IMR-90 (cell line): ENCODE data around the gene LY6G5C. TPM values are rescaled to one million over a fixed set of nuclear protein-coding genes. Genes with fewer than 3 reads are reported as not detected.

ENCODE experiments used
- ATAC-seq: fragments of 200-7000 bp; cut with Tn5 transposase; 2 replicates; pipeline ENCODE4 v1.9.1; 2020; ENCODE audit warnings: low read depth, mild to moderate bottlenecking, moderate library complexity
- BruUV-seq: library from RNA; stranded (reverse); fragments of 400-500 nt; replicated peaks from 2 replicates; lab custom pipeline; 2021; lab: Mats Ljungman, UMichigan
- CTCF ChIA-PET: fragments of 300-600 bp; formaldehyde crosslinking; extraction: SDS; loops from one replicate; lab custom pipeline; 2021; ENCODE audit warnings: antibody characterized with exemption; lab: Yijun Ruan, JAX
- POLR2A ChIA-PET: fragments of 300-600 bp; sonication (Branson Sonifier 250); formaldehyde crosslinking; loops from one replicate; lab custom pipeline; 2022; ENCODE audit warnings: antibody characterized with exemption; ENCODE audit not compliant: unreplicated experiment; lab: Charles Lee
- DNase-seq: peaks from one replicate; pipeline ENCODE4 v3.0.0; 2013
- H2AFZ ChIP-seq: replicated peaks from 2 replicates; pipeline ENCODE3; 2013; ENCODE audit warnings: low read length, mild to moderate bottlenecking; ENCODE audit not compliant: poor library complexity
- H2AK5ac ChIP-seq: 2 replicates; pipeline ENCODE4 v1.6.1; 2013; ENCODE audit warnings: low read depth, low read length, inconsistent platforms
- H2AK9ac ChIP-seq: replicated peaks from 2 replicates; pipeline ENCODE3; 2013; ENCODE audit warnings: mild to moderate bottlenecking, low read depth, low read length, moderate library complexity; ENCODE audit not compliant: poor library complexity
- H2BK120ac ChIP-seq: 2 replicates; pipeline ENCODE4 v1.6.1; 2013; ENCODE audit warnings: low read depth, low read length, inconsistent platforms
- H2BK15ac ChIP-seq: 3 replicates; pipeline ENCODE4 v1.6.1; 2013; ENCODE audit warnings: low read depth, low read length, inconsistent platforms
- H2BK20ac ChIP-seq: 2 replicates; pipeline ENCODE4 v1.6.1; 2013; ENCODE audit warnings: low read depth, mild to moderate bottlenecking, inconsistent platforms, low read length, moderate library complexity
- H2BK5ac ChIP-seq: 2 replicates; pipeline ENCODE4 v1.6.1; 2013; ENCODE audit warnings: mild to moderate bottlenecking, low read depth, low read length, inconsistent platforms; ENCODE audit not compliant: poor library complexity, severe bottlenecking
- H3K14ac ChIP-seq: replicated peaks from 2 replicates; pipeline ENCODE4 v1.6.1; 2013; ENCODE audit warnings: low read depth, low read length, inconsistent platforms
- H3K18ac ChIP-seq: 2 replicates; pipeline ENCODE4 v1.6.1; 2013; ENCODE audit warnings: low read depth, low read length, control low read depth
- H3K23ac ChIP-seq: 2 replicates; pipeline ENCODE4 v1.6.1; 2013; ENCODE audit warnings: low read depth, low read length, inconsistent platforms
- H3K27ac ChIP-seq: 2 replicates; pipeline ENCODE4 v1.5.1; 2013; ENCODE audit warnings: mild to moderate bottlenecking, control low read depth, low read length; ENCODE audit not compliant: insufficient read depth
- H3K27me3 ChIP-seq: 2 replicates; pipeline ENCODE4 v1.6.1; 2013; ENCODE audit warnings: low read length; ENCODE audit not compliant: control insufficient read depth, insufficient read depth
- H3K36me3 ChIP-seq: 2 replicates; pipeline ENCODE4 v1.6.1; 2013; ENCODE audit warnings: low read length, mixed read lengths; ENCODE audit not compliant: control insufficient read depth, insufficient read depth
- H3K4ac ChIP-seq: 2 replicates; pipeline ENCODE4 v1.6.1; 2013; ENCODE audit warnings: low read depth, low read length, inconsistent platforms
- H3K4me1 ChIP-seq: 2 replicates; pipeline ENCODE4 v1.6.1; 2013; ENCODE audit warnings: low read length, mixed read lengths; ENCODE audit not compliant: control insufficient read depth, insufficient read depth
- H3K4me2 ChIP-seq: 2 replicates; pipeline ENCODE4 v1.6.1; 2013; ENCODE audit warnings: low read depth, mild to moderate bottlenecking, control low read depth, low read length, moderate library complexity
- H3K4me3 ChIP-seq: 2 replicates; pipeline ENCODE4 v1.5.1; 2013; ENCODE audit warnings: low read depth, mild to moderate bottlenecking, control low read depth, low read length, moderate library complexity; ENCODE audit not compliant: insufficient read depth
- H3K56ac ChIP-seq: 2 replicates; pipeline ENCODE4 v1.6.1; 2013; ENCODE audit warnings: low read length, inconsistent platforms; ENCODE audit not compliant: insufficient read depth; ENCODE audit errors: extremely low read depth
- H3K79me1 ChIP-seq, 2 experiments: 2 replicates each; pipeline ENCODE4 v1.6.1; 2013; ENCODE audit warnings: low read length in 2 of 2, inconsistent platforms in 1 of 2, low read depth in 1 of 2
- H3K9ac ChIP-seq: 2 replicates; pipeline ENCODE4 v1.6.1; 2013; ENCODE audit warnings: low read depth, low read length, control low read depth
- H3K9me1 ChIP-seq: 2 replicates; pipeline ENCODE4 v1.6.1; 2013; ENCODE audit warnings: low read length, inconsistent platforms; ENCODE audit not compliant: insufficient read depth
- H3K9me3 ChIP-seq: 2 replicates; pipeline ENCODE4 v1.6.1; 2013; ENCODE audit warnings: low read length; ENCODE audit not compliant: control insufficient read depth, insufficient read depth
- H4K20me1 ChIP-seq: 2 replicates; pipeline ENCODE4 v1.6.1; 2013; ENCODE audit warnings: low read length, inconsistent platforms; ENCODE audit not compliant: insufficient read depth
- H4K5ac ChIP-seq: 2 replicates; pipeline ENCODE4 v1.6.1; 2013; ENCODE audit warnings: mild to moderate bottlenecking, low read depth, low read length, control low read depth
- H4K8ac ChIP-seq, 2 experiments: 2 replicates each; pipeline ENCODE4 v1.6.1; 2013; ENCODE audit warnings: low read depth in 2 of 2, low read length in 2 of 2, control low read depth in 1 of 2, inconsistent platforms in 1 of 2
- H4K91ac ChIP-seq: 2 replicates; pipeline ENCODE4 v1.6.1; 2013; ENCODE audit warnings: low read depth, low read length, inconsistent platforms; ENCODE audit not compliant: insufficient read depth
- BHLHE40 ChIP-seq: fragments of 150-350 bp; IDR thresholded peaks from 2 replicates; pipeline ENCODE4 v1.6.1; 2016; ENCODE audit warnings: mild to moderate bottlenecking, low read depth, low read length
- CEBPB ChIP-seq: IDR thresholded peaks from 2 replicates; pipeline ENCODE4 v1.6.1; 2012; ENCODE audit warnings: low read depth, low read length, improper control_type of control experiment
- CHD1 ChIP-seq: IDR thresholded peaks from 2 replicates; pipeline ENCODE4 v1.6.1; 2012; ENCODE audit warnings: low read depth, low read length, improper control_type of control experiment
- MAZ ChIP-seq: IDR thresholded peaks from 2 replicates; pipeline ENCODE4 v1.6.1; 2012; ENCODE audit warnings: low read depth, mild to moderate bottlenecking, low read length, improper control_type of control experiment, moderate library complexity, borderline replicate concordance
- RCOR1 ChIP-seq: IDR thresholded peaks from 2 replicates; pipeline ENCODE4 v1.6.1; 2012; ENCODE audit warnings: mild to moderate bottlenecking, low read length, improper control_type of control experiment; ENCODE audit not compliant: insufficient replicate concordance
- RFX5 ChIP-seq: IDR thresholded peaks from 2 replicates; pipeline ENCODE4 v1.8.0; 2012; ENCODE audit warnings: low read depth, mild to moderate bottlenecking, low read length, moderate library complexity
- SMC3 ChIP-seq: fragments of 150-350 bp; IDR thresholded peaks from 2 replicates; pipeline ENCODE4 v1.6.1; 2016; ENCODE audit warnings: low read depth, mild to moderate bottlenecking, antibody characterized with exemption, low read length, moderate library complexity
- WGBS, 2 experiments: methylation state at CpG; one replicate each; pipeline versions ENCODE4 v1.1.5 to v1.1.7; 2013; ENCODE audit warnings: missing lambda C conversion rate in 2 of 2; ENCODE audit not compliant: insufficient read length in 1 of 2; ENCODE audit errors: extremely low coverage in 2 of 2; 5-methylcytosine and 5-hydroxymethylcytosine counted together
- dilution Hi-C: fragments of 300-500 bp; cut with HindIII; formaldehyde crosslinking; loops from one replicate; pipeline ENCODE4 v1.14.3; 2018; ENCODE audit warnings: low sequenced_read_pairs; ENCODE audit not compliant: unreplicated experiment
- in situ Hi-C: fragments of 300-500 bp; cut with MboI; formaldehyde crosslinking; loops from 3 replicates; pipeline ENCODE4 v1.14.3; 2019; ENCODE audit warnings: low sequenced_read_pairs, inconsistent platforms, mixed read lengths
- intact Hi-C: fragments of 100-400 bp; cut with micrococcal nuclease; formaldehyde crosslinking; loops from 2 replicates; pipeline ENCODE4 v1.10.0; 2022
- polyA plus RNA-seq, 3 experiments: library from polyadenylated mRNA; depleted of rRNA; stranded (reverse); fragments of >200 nt; gene quantifications; 2 replicates each; pipeline ENCODE4 v1.2.3, GENCODE V29; 2012; ENCODE audit warnings: low replicate concordance in 1 of 3
- total RNA-seq: library from RNA; depleted of rRNA; stranded (reverse); fragments of >200 nt; gene quantifications from 2 replicates; pipeline ENCODE4 v1.2.3, GENCODE V29; 2012
- TF ChIP-seq, protein P1 (sequence below): fragments of 150-350 bp; IDR thresholded peaks from 2 replicates; pipeline ENCODE4 v1.6.1; 2017; ENCODE audit warnings: mild to moderate bottlenecking, antibody characterized with exemption, low read length, low read depth

The LY6G5C gene
- total and polyA plus RNA-seq, 2 of the 4 experiments (the other 2 are of a cell fraction), result 0.18 to 2.0 TPM

- TF ChIP-seq, protein P1, sequence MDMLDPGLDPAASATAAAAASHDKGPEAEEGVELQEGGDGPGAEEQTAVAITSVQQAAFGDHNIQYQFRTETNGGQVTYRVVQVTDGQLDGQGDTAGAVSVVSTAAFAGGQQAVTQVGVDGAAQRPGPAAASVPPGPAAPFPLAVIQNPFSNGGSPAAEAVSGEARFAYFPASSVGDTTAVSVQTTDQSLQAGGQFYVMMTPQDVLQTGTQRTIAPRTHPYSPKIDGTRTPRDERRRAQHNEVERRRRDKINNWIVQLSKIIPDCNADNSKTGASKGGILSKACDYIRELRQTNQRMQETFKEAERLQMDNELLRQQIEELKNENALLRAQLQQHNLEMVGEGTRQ, result no peak
- no peak for TF ChIP-seq CHD1
These were observed 35.5 kb downstream of the LY6G5C start (continued) for GRCh38 chr6:31645325-31645724.

- BruUV-seq, result no TSS peak
- Histone ChIP-seq H4K5ac (no peak overlapping the region), H2BK120ac (no peak overlapping the region), H3K4me1 (no peaks in the 10 kb centered on the region; the same call in 1 of the 2 replicates), H3K18ac (no peak overlapping the region), H3K14ac (no peak overlapping the region), H3K9ac (no peak overlapping the region), H3K56ac (no peak overlapping the region), H3K9me1 (0 out of 2 replicates have a peak, but pooled peaks cover 3% of the 10 kb centered on the region), H3K27ac (no peak overlapping the region), H2BK20ac (no peak overlapping the region), H3K4me3 (no peak overlapping the region), H2BK5ac (no peak overlapping the region), H2AFZ (no peak overlapping the region), H2AK5ac (no peak overlapping the region), H3K79me1 (peaks cover 10 to 19% of the 10 kb centered on the region in 2 experiments; a peak in 3 of 4 replicates), H3K9me3 (no peaks in the 10 kb centered on the region), H4K20me1 (peaks cover 5% of the 10 kb centered on the region; the same call in 1 of the 2 replicates), H3K4me2 (no peak overlapping the region), H4K91ac (no peak overlapping the region), H2BK15ac (no peak overlapping the region), H3K23ac (no peak overlapping the region), H3K27me3 (no peaks in the 10 kb centered on the region), H3K36me3 (peaks cover 83% of the 10 kb centered on the region), H2AK9ac (no peak overlapping the region), H4K8ac (no peak overlapping the region), H3K4ac (no peak overlapping the region)
- CTCF ChIA-PET, result no interaction called here
- POLR2A ChIA-PET, result no interaction called here
- dilution Hi-C loops (no loop called here), in situ Hi-C loops (no loop called here), intact Hi-C loops (no loop called here)
- DNase-seq (no peak), ATAC-seq (no peak)
- TF ChIP-seq RCOR1, result no peak
- no peak for TF ChIP-seq CEBPB
- no peak for TF ChIP-seq RFX5
- TF ChIP-seq SMC3, result no peak
- no peak for TF ChIP-seq MAZ
- TF ChIP-seq BHLHE40, result no peak
- WGBS, 2 experiments, result 83% methylated on average over 1 of the region's 17 CpGs; no CpG with 5 or more reads in 1 of the 2 experiments
These were observed 36.9 kb downstream of the LY6G5C start for GRCh38 chr6:31643818-31644454.
